Keratinocyte (primary cell): Measurements from ENCODE around the gene ARID3C. TPM values are rescaled to one million over a fixed set of nuclear protein-coding genes. Genes with fewer than 3 reads are reported as not detected.
A peak's percentile ranks its signal among the peaks of the same experiment; 100 is the strongest.

Experiments
- DNase-seq: peaks from one replicate; pipeline ENCODE4 v3.0.0-alpha.2; 2011; ENCODE audit warnings: low read depth, missing footprints, low spot score
- FAIRE-seq: peaks from 2 replicates; lab custom pipeline; 2011; peaks lifted over from hg19 to GRCh38; lab: Jason Lieb, UNC
- H2AFZ ChIP-seq: 2 replicates; pipeline ENCODE4 v1.6.0; 2012; ENCODE audit warnings: low read length, control low read depth, inconsistent platforms; ENCODE audit not compliant: control insufficient read depth
- H3K27ac ChIP-seq: 2 replicates; pipeline ENCODE4 v1.5.1; 2011; ENCODE audit warnings: low read length; ENCODE audit not compliant: control insufficient read depth, insufficient read depth
- H3K27me3 ChIP-seq: 3 replicates; pipeline ENCODE4 v1.6.0; 2011; ENCODE audit warnings: low read length; ENCODE audit not compliant: control insufficient read depth, insufficient read depth; ENCODE audit errors: extremely low read depth
- H3K36me3 ChIP-seq, 2 experiments: 2 replicates in 1 of 2; 3 replicates in 1 of 2; pipeline ENCODE4 v1.5.1; 2011; ENCODE audit warnings: low read length in 2 of 2, mild to moderate bottlenecking in 1 of 2; ENCODE audit not compliant: control insufficient read depth in 2 of 2, insufficient read depth in 2 of 2; ENCODE audit errors: extremely low read depth in 1 of 2
- H3K4me1 ChIP-seq: 3 replicates; pipeline ENCODE4 v1.5.1; 2011; ENCODE audit warnings: low read length; ENCODE audit not compliant: control insufficient read depth, insufficient read depth; ENCODE audit errors: extremely low read depth
- H3K4me2 ChIP-seq: 3 replicates; pipeline ENCODE4 v1.6.0; 2011; ENCODE audit warnings: low read depth, low read length; ENCODE audit not compliant: control insufficient read depth, insufficient read depth; ENCODE audit errors: extremely low read depth
- H3K4me3 ChIP-seq, 3 experiments: fragments of 200-600 bp in 1 of 3; sonication (generic) in 1 of 3; 2 replicates in 2 of 3; 3 replicates in 1 of 3; pipeline ENCODE4 v1.5.1; 2011 to 2016; ENCODE audit warnings: low read length in 3 of 3, mild to moderate bottlenecking in 3 of 3, control low read depth in 2 of 3, inconsistent platforms in 1 of 3, low read depth in 1 of 3, mixed read lengths in 1 of 3, mixed run types in 1 of 3, moderate library complexity in 1 of 3; ENCODE audit not compliant: control insufficient read depth in 2 of 3, insufficient read depth in 2 of 3; ENCODE audit errors: extremely low read depth in 1 of 3
- H3K79me2 ChIP-seq: 2 replicates; pipeline ENCODE4 v1.6.0; 2012; ENCODE audit warnings: low read length; ENCODE audit not compliant: control insufficient read depth, insufficient read depth
- H3K9ac ChIP-seq: 3 replicates; pipeline ENCODE4 v1.6.0; 2011; ENCODE audit warnings: low read length; ENCODE audit not compliant: control insufficient read depth, insufficient read depth; ENCODE audit errors: extremely low read depth
- H3K9me1 ChIP-seq: 3 replicates; pipeline ENCODE4 v1.6.0; 2011; ENCODE audit warnings: low read length; ENCODE audit not compliant: control insufficient read depth, insufficient read depth; ENCODE audit errors: extremely low read depth
- H3K9me3 ChIP-seq: 2 replicates; pipeline ENCODE4 v1.5.1; 2012; ENCODE audit warnings: low read depth, low read length; ENCODE audit not compliant: control insufficient read depth
- H4K20me1 ChIP-seq: 3 replicates; pipeline ENCODE4 v1.6.0; 2011; ENCODE audit warnings: low read length; ENCODE audit not compliant: control insufficient read depth, insufficient read depth; ENCODE audit errors: extremely low read depth
- EZH2 ChIP-seq: IDR thresholded peaks from one replicate; pipeline ENCODE4 v1.6.1; 2012; ENCODE audit warnings: inconsistent platforms, mild to moderate bottlenecking, low read length, moderate library complexity
- dilution Hi-C: fragments of 300-500 bp; cut with MboI; formaldehyde crosslinking; loops from one replicate; pipeline ENCODE4 v1.7.0; 2020; ENCODE audit warnings: low sequenced_read_pairs; ENCODE audit not compliant: extremely low pct_ligation_motif_present
- polyA plus RNA-seq, 5 experiments: library from polyadenylated mRNA; depleted of rRNA in 3 of 5; stranded (reverse) in 3 of 5; stranded (forward) in 1 of 5; unstranded in 1 of 5; fragments of >200 nt; gene quantifications; 1 replicate in 1 of 5; 2 replicates in 3 of 5; 3 replicates in 1 of 5; pipeline versions ENCODE4 v1.2.1 to v1.2.3, GENCODE V29; 2011 to 2012; ENCODE audit warnings: missing spikeins in 2 of 5, low read depth in 1 of 5, low replicate concordance in 1 of 5
- TF ChIP-seq, protein P1 (sequence below), 3 experiments: IDR thresholded peaks in 1 of 3; conservative IDR thresholded peaks in 1 of 3; optimal IDR thresholded peaks in 1 of 3; 2 replicates in 2 of 3; 3 replicates in 1 of 3; pipeline versions ENCODE3 to v1.5.1; 2011; ENCODE audit warnings: low read length in 3 of 3, mild to moderate bottlenecking in 3 of 3, moderate library complexity in 2 of 3, control low read depth in 1 of 3, inconsistent platforms in 1 of 3; ENCODE audit not compliant: insufficient read depth in 2 of 3; ENCODE audit errors: extremely low read depth in 1 of 3

The ARID3C gene
- polyA plus RNA-seq, 1 donor (not counting 4 experiments of a cell fraction or from before 2014, with no cell fraction given) = not detected

DNA sequence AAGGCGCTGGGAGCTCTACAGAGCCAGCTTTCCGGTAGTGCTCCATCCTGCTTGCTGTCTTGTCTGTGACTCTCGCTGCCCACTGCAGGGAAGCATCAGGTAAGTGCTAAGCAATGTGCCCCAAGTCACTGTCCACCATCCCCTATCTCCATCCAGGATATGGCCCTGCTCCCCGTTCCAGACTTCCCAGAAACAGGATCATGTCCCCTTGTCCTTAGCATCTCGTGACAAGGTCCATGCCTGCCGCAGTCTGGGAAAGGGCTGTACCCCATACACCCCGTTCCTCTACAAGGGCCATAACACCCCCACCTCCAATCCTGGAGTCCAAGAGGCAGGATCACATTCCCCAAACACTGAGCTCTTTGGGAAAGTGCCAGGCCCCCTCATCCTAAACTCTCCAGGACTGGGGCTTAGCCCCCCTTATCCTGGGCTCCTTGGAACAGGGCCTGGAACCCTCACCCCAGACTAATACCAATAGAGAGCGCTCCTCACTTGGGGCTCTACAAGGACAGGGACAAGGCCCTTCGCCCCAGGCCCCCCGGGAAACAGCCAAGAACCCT, 17.5 kb downstream of the ARID3C start:
- Histone ChIP-seq H3K9ac (peak overlapping the region; percentile 96), H3K27me3 (no peaks in the 10 kb centered on the region), H3K36me3 (peaks cover 11 to 14% of the 10 kb centered on the region in 2 experiments), H3K4me2 (peak overlapping the region; percentile 97), H3K4me3 (peak overlapping the region; percentile 73 to 90 (median 82)), H3K27ac (peak overlapping the region; percentile 85), H3K9me1 (peaks cover 3% of the 10 kb centered on the region), H3K9me3 (no peaks in the 10 kb centered on the region), H3K79me2 (peaks cover 13% of the 10 kb centered on the region), H4K20me1 (no peaks in the 10 kb centered on the region), H3K4me1 (peaks cover 20% of the 10 kb centered on the region), H2AFZ (peak overlapping the region; percentile 84)
- dilution Hi-C loops = no loop called here
- FAIRE-seq (no peak), DNase-seq (no peak)
- TF ChIP-seq EZH2 = no peak
- TF ChIP-seq, protein P1, sequence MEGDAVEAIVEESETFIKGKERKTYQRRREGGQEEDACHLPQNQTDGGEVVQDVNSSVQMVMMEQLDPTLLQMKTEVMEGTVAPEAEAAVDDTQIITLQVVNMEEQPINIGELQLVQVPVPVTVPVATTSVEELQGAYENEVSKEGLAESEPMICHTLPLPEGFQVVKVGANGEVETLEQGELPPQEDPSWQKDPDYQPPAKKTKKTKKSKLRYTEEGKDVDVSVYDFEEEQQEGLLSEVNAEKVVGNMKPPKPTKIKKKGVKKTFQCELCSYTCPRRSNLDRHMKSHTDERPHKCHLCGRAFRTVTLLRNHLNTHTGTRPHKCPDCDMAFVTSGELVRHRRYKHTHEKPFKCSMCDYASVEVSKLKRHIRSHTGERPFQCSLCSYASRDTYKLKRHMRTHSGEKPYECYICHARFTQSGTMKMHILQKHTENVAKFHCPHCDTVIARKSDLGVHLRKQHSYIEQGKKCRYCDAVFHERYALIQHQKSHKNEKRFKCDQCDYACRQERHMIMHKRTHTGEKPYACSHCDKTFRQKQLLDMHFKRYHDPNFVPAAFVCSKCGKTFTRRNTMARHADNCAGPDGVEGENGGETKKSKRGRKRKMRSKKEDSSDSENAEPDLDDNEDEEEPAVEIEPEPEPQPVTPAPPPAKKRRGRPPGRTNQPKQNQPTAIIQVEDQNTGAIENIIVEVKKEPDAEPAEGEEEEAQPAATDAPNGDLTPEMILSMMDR (optimal IDR thresholded peaks at IDR 0.05 in 1 of 3, IDR thresholded peaks at IDR 0.05 in 1 of 3, conservative IDR thresholded peaks at IDR 0.05 in 1 of 3; ENCODE audit: extremely low read depth in 1 of 3, insufficient read depth in 2 of 3, low read length in 3 of 3) = peak in 1 of 3 experiments; percentile 8

DNA sequence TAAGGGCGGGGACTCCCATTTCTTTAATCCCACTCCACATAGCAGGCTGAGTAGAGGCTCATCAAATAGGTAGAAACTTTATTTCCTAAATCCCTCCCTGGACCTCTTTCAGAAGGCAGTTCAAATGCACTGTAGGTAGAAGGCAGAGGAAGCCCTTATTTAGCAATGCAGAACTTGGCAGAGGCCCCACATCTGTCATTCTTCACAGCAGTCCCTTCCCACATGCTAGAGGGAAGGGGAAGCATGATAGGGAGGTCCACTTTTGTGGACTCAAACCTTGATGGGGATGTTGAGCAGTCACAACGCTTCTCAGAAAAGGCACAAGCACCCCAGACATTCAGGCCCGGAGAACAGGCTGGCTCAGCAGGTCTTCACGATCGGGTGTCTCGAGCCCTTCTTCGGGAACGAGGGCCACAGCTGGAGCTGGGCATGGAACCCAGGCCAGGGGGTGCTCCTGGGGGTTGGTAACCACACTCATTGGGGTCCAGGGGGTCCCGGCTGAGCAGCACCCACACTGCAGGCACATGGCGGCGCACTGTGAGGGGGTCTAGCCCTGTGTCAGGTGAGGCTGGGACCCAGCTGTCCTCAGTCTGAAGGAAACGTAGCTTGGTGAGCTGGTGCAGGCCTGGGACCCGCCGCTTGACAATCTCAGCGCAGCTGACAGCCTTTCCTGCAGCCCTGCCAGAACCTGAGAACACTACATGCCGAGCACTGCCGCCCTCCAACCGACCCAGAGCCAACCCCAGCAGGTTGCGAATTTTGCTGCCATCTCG, 18.2 kb downstream of the ARID3C start:
- no peaks in the 10 kb centered on the region for H4K20me1 ChIP-seq
- FAIRE-seq (no peak), DNase-seq (no peak)
- dilution Hi-C loops = no loop called here
- H3K4me1 ChIP-seq = peaks cover 20% of the 10 kb centered on the region
- H3K9me1 ChIP-seq = peaks cover 3% of the 10 kb centered on the region
- peak overlapping the region; percentile 96 for H3K9ac ChIP-seq
- no peaks in the 10 kb centered on the region for H3K9me3 ChIP-seq
- H3K27me3 ChIP-seq = no peaks in the 10 kb centered on the region
- peaks cover 13% of the 10 kb centered on the region for H3K79me2 ChIP-seq
- peaks cover 7 to 8% of the 10 kb centered on the region in 2 experiments for H3K36me3 ChIP-seq
- H3K27ac ChIP-seq = no peak overlapping the region
- peak overlapping the region; percentile 97 for H3K4me2 ChIP-seq
- no peak overlapping the region for H2AFZ ChIP-seq
- peak overlapping the region; percentile 73 to 90 (median 82) for H3K4me3 ChIP-seq
- TF ChIP-seq EZH2 = no peak
- TF ChIP-seq, protein P1 (optimal IDR thresholded peaks at IDR 0.05 in 1 of 3, IDR thresholded peaks at IDR 0.05 in 1 of 3, conservative IDR thresholded peaks at IDR 0.05 in 1 of 3; ENCODE audit: extremely low read depth in 1 of 3, insufficient read depth in 2 of 3, low read length in 3 of 3) = no peak
